ENCODE data around the gene CMTR1.

CMTR1 gene

GRCh38 chr6:37519461-37519860 lies 86.4 kb downstream of the CMTR1 start:
- H3K9me3 ChIP-seq (ENCODE audit: control insufficient read depth, insufficient read depth, low read length): no peaks in the 10 kb centered on the region
- no CpG with 5 or more reads among the region's 5 CpGs for WGBS (ENCODE audit: insufficient coverage, insufficient read length)
- peaks cover 9% of the 10 kb centered on the region for H3K4me1 ChIP-seq (ENCODE audit: control insufficient read depth, insufficient read depth, low read length)
- no peaks in the 10 kb centered on the region for H3K36me3 ChIP-seq (ENCODE audit: control insufficient read depth, insufficient read depth, low read length)
- no peak overlapping the region for H3K4me3 ChIP-seq (ENCODE audit: low read length)
- H3K27me3 ChIP-seq (ENCODE audit: control insufficient read depth, insufficient read depth, low read length): no peaks in the 10 kb centered on the region
- DNase-seq (ENCODE audit: low read depth, low spot score): no peak
- no peak overlapping the region for H3K27ac ChIP-seq (ENCODE audit: low read length)

- peaks cover 8% of the 10 kb centered on the region for H3K4me1 ChIP-seq (ENCODE audit: control insufficient read depth, insufficient read depth, low read length)
- no peak overlapping the region for H3K4me3 ChIP-seq (ENCODE audit: low read length)
- DNase-seq (ENCODE audit: low read depth, low spot score): no peak
- H3K36me3 ChIP-seq (ENCODE audit: control insufficient read depth, insufficient read depth, low read length): no peaks in the 10 kb centered on the region
- H3K9me3 ChIP-seq (ENCODE audit: control insufficient read depth, insufficient read depth, low read length): no peaks in the 10 kb centered on the region
- no CpG with 5 or more reads among the region's 6 CpGs for WGBS (ENCODE audit: insufficient coverage, insufficient read length)
- H3K27ac ChIP-seq (ENCODE audit: low read length): no peak overlapping the region
- no peaks in the 10 kb centered on the region for H3K27me3 ChIP-seq (ENCODE audit: control insufficient read depth, insufficient read depth, low read length)
These were observed 87.9 kb downstream of the CMTR1 start for GRCh38 chr6:37520926-37521325.

DNA sequence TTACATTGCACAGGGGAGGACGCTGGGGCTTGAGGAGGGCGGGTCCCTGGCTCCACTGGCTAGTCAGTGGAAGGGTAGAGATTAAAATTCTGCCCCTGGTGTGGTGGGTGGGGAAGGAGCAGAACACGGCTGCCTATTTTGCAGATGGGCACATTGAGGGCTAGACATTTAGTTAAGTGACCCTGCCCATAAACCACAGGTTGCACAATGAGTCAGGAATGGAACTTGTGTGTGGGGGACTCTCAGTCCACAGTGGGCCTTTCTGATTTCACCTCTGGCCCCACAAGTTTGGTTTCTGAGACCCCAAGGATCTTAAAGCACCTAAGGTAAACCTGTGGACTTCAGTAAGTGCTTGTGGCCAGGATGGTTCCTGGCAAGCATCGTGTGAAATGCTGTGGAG lies 88.7 kb downstream of the CMTR1 start:
- H3K4me3 ChIP-seq (ENCODE audit: low read length): no peak overlapping the region
- H3K27ac ChIP-seq (ENCODE audit: low read length): no peak overlapping the region
- WGBS (ENCODE audit: insufficient coverage, insufficient read length): no CpG with 5 or more reads among the region's 4 CpGs
- no peaks in the 10 kb centered on the region for H3K9me3 ChIP-seq (ENCODE audit: control insufficient read depth, insufficient read depth, low read length)
- H3K27me3 ChIP-seq (ENCODE audit: control insufficient read depth, insufficient read depth, low read length): no peaks in the 10 kb centered on the region
- DNase-seq (ENCODE audit: low read depth, low spot score): no peak
- H3K36me3 ChIP-seq (ENCODE audit: control insufficient read depth, insufficient read depth, low read length): no peaks in the 10 kb centered on the region
- peaks cover 4% of the 10 kb centered on the region; the same call in 1 of the 2 replicates for H3K4me1 ChIP-seq (ENCODE audit: control insufficient read depth, insufficient read depth, low read length)

DNA sequence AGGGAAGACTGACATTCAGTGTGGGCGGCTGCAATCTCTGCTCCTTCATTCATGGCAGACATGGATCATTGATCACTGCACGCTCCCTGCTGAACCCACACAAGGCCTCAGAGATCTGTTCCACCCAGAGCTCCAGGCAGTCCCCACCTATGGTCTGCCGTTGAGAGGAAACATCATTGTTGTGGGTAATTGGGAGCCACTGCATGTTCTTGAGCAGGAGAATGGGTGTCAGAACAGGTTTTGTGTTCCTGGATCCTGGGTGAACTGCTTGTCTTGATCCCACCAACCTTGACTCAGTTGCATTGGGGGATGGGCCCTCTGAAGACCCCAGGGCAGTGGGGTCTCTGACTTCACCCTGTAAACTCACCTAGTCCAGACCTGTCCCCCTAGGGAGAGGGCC lies 89.8 kb downstream of the CMTR1 start:
- no CpG with 5 or more reads among the region's 3 CpGs for WGBS (ENCODE audit: insufficient coverage, insufficient read length)
- no peak overlapping the region for H3K27ac ChIP-seq (ENCODE audit: low read length)
- H3K27me3 ChIP-seq (ENCODE audit: control insufficient read depth, insufficient read depth, low read length): no peaks in the 10 kb centered on the region
- no peaks in the 10 kb centered on the region for H3K9me3 ChIP-seq (ENCODE audit: control insufficient read depth, insufficient read depth, low read length)
- H3K4me3 ChIP-seq (ENCODE audit: low read length): no peak overlapping the region
- no peaks in the 10 kb centered on the region for H3K36me3 ChIP-seq (ENCODE audit: control insufficient read depth, insufficient read depth, low read length)
- H3K4me1 ChIP-seq (ENCODE audit: control insufficient read depth, insufficient read depth, low read length): peaks cover 1% of the 10 kb centered on the region; the same call in 1 of the 2 replicates
- DNase-seq (ENCODE audit: low read depth, low spot score): no peak

DNA sequence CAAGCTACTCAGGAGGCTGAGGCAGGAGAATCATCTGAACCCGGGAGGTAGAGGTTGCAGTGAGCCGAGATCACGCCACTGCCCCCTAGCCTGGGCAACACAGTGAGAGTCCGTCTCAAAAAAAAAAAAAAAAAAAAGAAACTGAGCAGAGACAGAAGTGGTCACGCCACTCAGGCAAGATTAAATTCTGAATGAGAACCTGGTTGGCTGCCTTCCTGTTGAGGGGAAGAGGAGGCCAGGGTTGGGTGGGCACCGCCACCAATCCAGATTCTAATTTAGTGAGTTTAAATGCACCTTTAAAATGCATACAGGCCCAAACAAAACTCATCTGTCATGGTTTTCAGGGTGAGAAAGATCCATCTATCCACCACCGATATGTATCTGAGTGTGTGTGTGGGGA lies 90.4 kb downstream of the CMTR1 start:
- Histone ChIP-seq H3K27ac (ENCODE audit: low read length) (no peak overlapping the region), H3K9me3 (ENCODE audit: control insufficient read depth, insufficient read depth, low read length) (no peaks in the 10 kb centered on the region), H3K27me3 (ENCODE audit: control insufficient read depth, insufficient read depth, low read length) (no peaks in the 10 kb centered on the region), H3K4me1 (ENCODE audit: control insufficient read depth, insufficient read depth, low read length) (peaks cover 1% of the 10 kb centered on the region; the same call in 1 of the 2 replicates), H3K36me3 (ENCODE audit: control insufficient read depth, insufficient read depth, low read length) (no peaks in the 10 kb centered on the region), H3K4me3 (ENCODE audit: low read length) (no peak overlapping the region)
- WGBS (ENCODE audit: insufficient coverage, insufficient read length): no CpG with 5 or more reads among the region's 7 CpGs
- no peak for DNase-seq (ENCODE audit: low read depth, low spot score)

- no peak for DNase-seq (ENCODE audit: low read depth, low spot score)
- no peaks in the 10 kb centered on the region for H3K9me3 ChIP-seq (ENCODE audit: control insufficient read depth, insufficient read depth, low read length)
- H3K4me1 ChIP-seq (ENCODE audit: control insufficient read depth, insufficient read depth, low read length): peaks cover 1% of the 10 kb centered on the region; the same call in 1 of the 2 replicates
- H3K36me3 ChIP-seq (ENCODE audit: control insufficient read depth, insufficient read depth, low read length): no peaks in the 10 kb centered on the region
- no peak overlapping the region for H3K27ac ChIP-seq (ENCODE audit: low read length)
- H3K27me3 ChIP-seq (ENCODE audit: control insufficient read depth, insufficient read depth, low read length): peaks cover 1% of the 10 kb centered on the region; the same call in 1 of the 2 replicates
- WGBS (ENCODE audit: insufficient coverage, insufficient read length): no CpG with 5 or more reads among the region's 19 CpGs
- no peak overlapping the region for H3K4me3 ChIP-seq (ENCODE audit: low read length)
These were observed 91.3 kb downstream of the CMTR1 start for GRCh38 chr6:37524025-37524969.

DNA sequence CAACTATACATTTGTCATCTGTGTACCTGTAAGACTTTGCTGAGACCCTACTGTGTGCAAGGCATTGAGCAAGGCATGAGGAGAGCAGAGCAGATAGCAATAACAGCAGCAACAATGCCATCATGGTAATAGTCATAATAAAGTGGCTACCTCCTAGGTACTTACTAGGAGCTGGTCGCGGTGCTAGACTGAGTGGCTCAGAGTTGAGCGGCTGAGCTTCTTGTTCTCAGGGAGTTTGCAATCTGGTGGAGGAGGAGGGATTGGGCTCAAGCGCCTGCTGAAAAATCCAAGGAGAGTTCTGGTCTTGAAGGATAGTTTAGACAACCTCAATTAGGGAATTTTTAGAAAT lies 91.9 kb downstream of the CMTR1 start:
- Histone ChIP-seq H3K4me1 (ENCODE audit: control insufficient read depth, insufficient read depth, low read length) (peaks cover 1% of the 10 kb centered on the region; the same call in 1 of the 2 replicates), H3K36me3 (ENCODE audit: control insufficient read depth, insufficient read depth, low read length) (no peaks in the 10 kb centered on the region), H3K27ac (ENCODE audit: low read length) (no peak overlapping the region), H3K9me3 (ENCODE audit: control insufficient read depth, insufficient read depth, low read length) (no peaks in the 10 kb centered on the region), H3K27me3 (ENCODE audit: control insufficient read depth, insufficient read depth, low read length) (peaks cover 1% of the 10 kb centered on the region; the same call in 1 of the 2 replicates), H3K4me3 (ENCODE audit: low read length) (no peak overlapping the region)
- DNase-seq (ENCODE audit: low read depth, low spot score): no peak
- WGBS (ENCODE audit: insufficient coverage, insufficient read length): no CpG with 5 or more reads among the region's 4 CpGs

DNA sequence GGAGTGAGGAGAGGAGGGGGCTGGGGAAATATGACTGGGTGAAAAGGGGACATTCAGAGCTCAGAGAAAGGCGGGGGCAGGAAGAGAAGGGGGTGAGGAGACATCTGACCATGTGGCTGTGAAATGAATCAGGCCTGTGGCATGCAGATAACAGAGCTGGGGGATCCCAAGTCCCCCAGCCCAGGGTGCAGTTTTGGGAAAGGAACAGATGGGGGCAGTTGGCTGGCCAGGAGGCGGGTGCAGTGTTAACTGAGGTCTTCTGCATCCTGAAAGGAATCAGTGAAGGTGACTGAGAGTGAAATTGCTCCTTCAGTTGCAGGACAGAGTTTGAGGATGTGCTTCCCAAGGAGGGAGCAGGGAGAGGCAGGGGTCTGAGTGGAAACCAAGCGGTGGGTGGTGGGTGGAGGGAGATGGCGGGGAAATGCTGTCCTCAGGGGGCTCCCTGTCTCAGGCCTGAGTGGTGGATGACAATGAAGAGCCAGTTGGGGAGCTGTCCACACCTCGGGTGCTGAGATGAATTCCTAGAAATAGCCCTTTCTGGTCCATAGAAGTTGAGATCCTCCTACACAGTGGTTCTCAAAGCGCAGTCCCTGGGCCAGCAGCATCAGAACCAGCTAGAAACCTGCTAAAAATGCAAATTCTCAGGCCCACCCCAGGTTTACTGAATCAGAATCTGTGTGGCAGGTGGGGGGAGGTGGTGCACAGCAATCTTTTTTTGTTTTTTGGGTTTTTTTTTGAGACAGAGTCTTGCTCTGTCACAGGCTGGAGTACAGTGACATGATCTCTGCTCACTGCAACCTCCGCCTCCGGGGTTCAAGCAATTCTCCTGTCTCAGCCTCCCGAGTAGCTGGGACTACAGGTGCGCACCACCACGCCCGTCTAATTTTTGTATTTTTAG lies 92.7 kb downstream of the CMTR1 start:
- Histone ChIP-seq H3K4me3 (ENCODE audit: low read length) (no peak overlapping the region), H3K4me1 (ENCODE audit: control insufficient read depth, insufficient read depth, low read length) (peaks cover 1% of the 10 kb centered on the region; the same call in 1 of the 2 replicates), H3K36me3 (ENCODE audit: control insufficient read depth, insufficient read depth, low read length) (no peaks in the 10 kb centered on the region), H3K27me3 (ENCODE audit: control insufficient read depth, insufficient read depth, low read length) (peaks cover 1% of the 10 kb centered on the region; the same call in 1 of the 2 replicates), H3K9me3 (ENCODE audit: control insufficient read depth, insufficient read depth, low read length) (no peaks in the 10 kb centered on the region), H3K27ac (ENCODE audit: low read length) (no peak overlapping the region)
- WGBS (ENCODE audit: insufficient coverage, insufficient read length): no CpG with 5 or more reads among the region's 12 CpGs
- no peak for DNase-seq (ENCODE audit: low read depth, low spot score)

GRCh38 chr6:37528541-37528940 lies 95.5 kb downstream of the CMTR1 start:
- Histone ChIP-seq H3K27me3 (ENCODE audit: control insufficient read depth, insufficient read depth, low read length) (peaks cover 1% of the 10 kb centered on the region; the same call in 1 of the 2 replicates), H3K27ac (ENCODE audit: low read length) (no peak overlapping the region), H3K9me3 (ENCODE audit: control insufficient read depth, insufficient read depth, low read length) (no peaks in the 10 kb centered on the region), H3K4me3 (ENCODE audit: low read length) (no peak overlapping the region), H3K36me3 (ENCODE audit: control insufficient read depth, insufficient read depth, low read length) (no peaks in the 10 kb centered on the region), H3K4me1 (ENCODE audit: control insufficient read depth, insufficient read depth, low read length) (peaks cover 1% of the 10 kb centered on the region; the same call in 1 of the 2 replicates)
- no CpG with 5 or more reads among the region's 8 CpGs for WGBS (ENCODE audit: insufficient coverage, insufficient read length)
- no peak for DNase-seq (ENCODE audit: low read depth, low spot score)

DNA sequence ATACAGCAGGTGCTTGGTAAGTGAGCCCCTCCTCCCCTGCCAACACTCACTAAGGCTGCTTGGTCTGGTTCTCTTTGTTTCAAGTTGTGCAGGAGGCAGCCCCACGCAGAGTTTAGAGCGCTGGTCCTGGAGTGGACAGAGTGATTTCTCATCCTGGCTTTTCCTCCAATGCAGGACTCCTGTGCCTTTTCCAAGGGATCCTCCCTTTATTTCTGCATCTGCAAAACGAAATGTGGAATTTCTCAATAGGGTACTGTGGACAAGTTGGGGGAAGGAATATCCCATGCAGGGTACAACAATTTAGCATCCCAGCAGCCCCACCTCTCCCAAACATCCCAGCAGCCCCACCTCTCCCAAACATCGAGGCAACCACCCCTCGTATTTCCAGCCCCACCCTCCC lies 97.3 kb downstream of the CMTR1 start:
- no peak overlapping the region for H3K4me3 ChIP-seq (ENCODE audit: low read length)
- no peaks in the 10 kb centered on the region for H3K36me3 ChIP-seq (ENCODE audit: control insufficient read depth, insufficient read depth, low read length)
- no CpG with 5 or more reads among the region's 5 CpGs for WGBS (ENCODE audit: insufficient coverage, insufficient read length)
- DNase-seq (ENCODE audit: low read depth, low spot score): no peak
- H3K9me3 ChIP-seq (ENCODE audit: control insufficient read depth, insufficient read depth, low read length): no peaks in the 10 kb centered on the region
- no peak overlapping the region for H3K27ac ChIP-seq (ENCODE audit: low read length)
- peaks cover 1% of the 10 kb centered on the region; the same call in 1 of the 2 replicates for H3K4me1 ChIP-seq (ENCODE audit: control insufficient read depth, insufficient read depth, low read length)
- peaks cover 8% of the 10 kb centered on the region for H3K27me3 ChIP-seq (ENCODE audit: control insufficient read depth, insufficient read depth, low read length)

Measured in iPS DF 6.9 (cell line).